Left hindlimb (tissue), 1 donor: ENCODE data around the gene RAB39A.

Experiments
- DNase-seq: peaks from one replicate; pipeline ENCODE4 v3.0.0-alpha.2; 2018

RAB39A gene

GRCh38 chr11:107963091-107963490 lies 34.8 kb downstream of the RAB39A start:
- DNase-seq: no peak

DNA sequence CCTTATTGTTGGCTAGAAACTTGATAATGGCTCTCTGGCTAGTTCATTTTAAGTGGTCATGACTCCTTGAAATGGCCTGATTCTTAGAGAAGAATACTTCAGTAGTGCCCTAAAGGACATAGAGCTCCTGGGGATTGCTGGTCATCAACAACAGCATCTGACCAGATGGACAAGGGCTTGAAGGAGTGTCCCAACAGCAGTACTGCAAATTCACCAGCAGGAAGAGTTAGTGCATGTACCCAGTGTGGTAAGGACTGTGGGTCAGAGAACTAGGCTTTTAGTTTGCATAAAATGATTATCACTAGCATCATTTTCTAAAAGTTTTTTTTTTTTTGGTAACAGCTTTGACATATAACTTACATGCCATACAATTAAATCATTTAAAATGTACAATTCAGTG lies 41.0 kb downstream of the RAB39A start:
- no peak for DNase-seq

DNA sequence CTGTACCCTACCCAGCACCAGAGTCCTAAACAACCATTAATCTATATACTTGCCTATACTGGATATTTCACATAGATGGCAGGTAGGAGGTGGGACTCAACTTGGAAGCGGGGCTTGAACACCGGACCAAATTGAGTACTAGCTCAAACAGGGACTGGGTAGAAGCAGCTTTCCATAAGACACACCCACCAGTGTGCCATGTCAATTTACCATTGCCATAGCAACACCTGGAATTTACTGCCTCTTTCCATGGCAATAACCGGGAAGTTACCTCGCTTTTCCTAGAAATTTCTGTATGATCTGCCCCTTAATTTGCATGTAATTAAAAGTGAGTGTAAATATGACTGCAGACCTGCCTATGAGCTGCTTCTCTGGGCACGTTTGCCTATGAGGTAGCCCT lies 41.8 kb downstream of the RAB39A start:
- DNase-seq: no peak

- no peak for DNase-seq
Measured at GRCh38 chr11:107973641-107974040, 45.4 kb downstream of the RAB39A start.

- no peak for DNase-seq
Measured at GRCh38 chr11:107988397-107989158, 60.3 kb downstream of the RAB39A start.

GRCh38 chr11:107991868-107992414 lies 63.7 kb downstream of the RAB39A start:
- no peak for DNase-seq

DNA sequence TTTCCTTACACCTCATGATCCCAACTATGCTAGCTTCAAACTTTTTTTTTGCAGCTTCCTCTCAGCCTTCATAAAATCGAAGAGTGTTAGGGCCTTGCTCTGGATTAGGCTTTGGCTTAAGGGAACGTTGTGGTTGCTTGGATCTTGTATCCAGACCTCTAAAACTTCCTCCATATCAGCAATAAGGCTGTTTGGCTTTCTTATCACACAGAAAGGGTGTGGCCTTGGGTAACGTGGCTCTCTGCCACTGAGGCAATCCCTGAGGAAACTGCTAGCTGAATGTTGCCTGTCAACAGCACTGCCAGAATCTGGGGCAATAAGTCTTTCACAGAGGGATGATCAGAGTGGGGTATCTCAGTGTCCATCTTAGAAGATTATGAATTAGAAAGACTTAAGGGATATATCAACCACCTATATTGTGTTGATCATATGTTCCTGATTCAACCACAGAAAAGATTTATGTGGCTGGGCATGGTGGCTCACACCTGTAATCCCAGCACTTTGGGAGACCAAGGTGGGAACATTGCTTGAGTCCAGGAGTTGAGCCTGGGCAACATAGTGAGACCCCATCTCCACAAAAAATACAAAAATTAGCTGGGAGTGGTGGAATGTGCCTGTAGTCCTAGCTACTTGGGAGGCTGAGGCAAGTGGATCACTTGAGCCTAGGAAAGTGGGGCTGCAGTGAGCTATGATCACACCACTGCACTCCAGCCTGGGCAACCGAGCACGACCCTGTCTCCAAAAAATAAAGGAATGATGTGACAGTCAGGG lies 67.9 kb downstream of the RAB39A start:
- no peak for DNase-seq

DNA sequence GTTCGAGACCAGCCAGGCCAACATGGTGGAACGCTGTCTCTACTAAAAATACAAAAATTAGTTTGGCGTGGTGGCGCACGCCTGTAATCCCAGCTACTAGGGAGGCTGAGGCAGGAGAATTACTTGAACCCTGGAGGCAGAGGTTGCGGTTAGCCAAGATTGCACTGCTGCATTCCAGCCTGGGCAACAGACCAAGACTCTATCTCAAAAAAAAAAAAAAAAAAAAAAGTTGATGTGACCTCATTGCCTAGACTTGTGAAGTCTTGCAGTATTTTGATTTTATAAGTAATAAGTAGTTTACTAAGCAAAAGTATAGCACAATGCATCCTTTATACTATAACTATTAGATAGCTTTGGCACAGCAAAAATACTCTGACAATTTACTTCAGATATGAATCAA lies 70.5 kb downstream of the RAB39A start:
- DNase-seq: no peak

DNA sequence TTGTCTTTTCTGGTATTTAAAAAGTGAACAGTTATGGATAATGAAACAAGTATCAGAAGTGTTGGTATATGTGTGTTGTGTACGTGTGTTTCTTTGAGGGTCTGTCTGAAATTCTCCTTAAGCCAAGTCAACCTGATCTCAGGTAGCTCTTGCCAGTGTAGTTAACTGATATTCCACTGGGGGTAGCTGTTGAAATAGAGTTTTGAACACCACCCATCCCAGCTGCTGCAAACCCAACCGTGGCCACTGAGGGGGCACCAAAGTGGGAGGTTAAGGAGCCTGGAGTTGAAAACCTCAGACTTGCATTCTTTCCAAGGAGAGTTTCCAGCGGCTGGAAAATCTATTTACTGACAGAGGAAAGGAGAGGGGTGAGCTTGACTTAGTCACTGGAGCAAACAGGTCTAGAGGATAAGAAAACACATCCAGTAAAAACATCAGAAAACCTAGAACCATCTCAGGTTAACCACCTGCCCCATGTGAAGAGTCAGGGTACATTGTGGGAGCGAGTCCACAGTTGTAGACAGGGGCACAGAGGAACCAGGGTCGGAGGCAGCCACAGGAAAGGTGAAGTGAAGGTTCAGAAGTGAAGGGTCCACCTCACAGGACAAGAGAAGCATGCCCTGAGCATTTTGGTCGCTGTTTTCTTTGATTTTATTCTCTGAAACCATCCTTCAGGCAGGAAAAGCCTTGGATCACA lies 71.7 kb downstream of the RAB39A start:
- no peak for DNase-seq

DNA sequence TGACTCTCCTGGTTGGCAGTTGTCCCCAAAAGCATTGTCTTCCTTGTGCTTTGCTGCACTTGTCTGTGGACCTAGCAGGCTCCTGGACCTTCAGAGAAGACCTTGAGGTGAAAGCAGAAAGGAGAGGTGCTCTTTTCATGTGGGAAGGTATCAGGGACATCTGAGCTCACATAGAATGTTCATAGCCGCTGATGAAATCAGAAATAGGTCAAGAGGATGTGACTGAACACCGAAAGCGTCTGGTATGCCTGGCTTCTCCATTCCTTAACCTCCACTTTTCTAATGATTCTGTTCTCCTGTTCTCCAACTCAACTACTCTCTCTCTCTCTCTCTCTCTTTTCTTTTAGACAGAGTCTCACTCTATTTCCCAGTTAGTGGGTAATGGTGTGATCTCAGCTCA lies 74.2 kb downstream of the RAB39A start:
- no peak for DNase-seq

- DNase-seq: no peak
Measured at GRCh38 chr11:108003623-108004022, 75.4 kb downstream of the RAB39A start.

DNA sequence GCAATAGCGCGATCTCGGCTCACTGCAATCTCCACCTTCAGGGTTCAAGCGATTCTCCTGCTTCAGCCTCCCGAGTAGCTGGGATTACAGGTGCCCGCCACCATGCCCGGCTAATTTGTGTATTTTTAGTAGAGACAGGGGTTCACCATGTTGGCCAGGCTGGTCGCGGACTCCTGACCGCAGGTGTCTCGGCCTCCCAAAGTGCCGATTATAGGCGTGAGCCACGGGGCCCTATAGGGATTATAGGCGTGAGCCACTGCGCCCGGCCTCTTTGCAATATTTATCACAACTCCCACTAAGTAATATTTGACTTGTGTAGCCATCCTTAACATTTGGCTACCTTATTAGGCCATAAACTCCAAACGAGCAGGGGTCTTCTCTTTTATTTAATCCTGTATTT lies 79.6 kb downstream of the RAB39A start:
- DNase-seq: no peak

DNA sequence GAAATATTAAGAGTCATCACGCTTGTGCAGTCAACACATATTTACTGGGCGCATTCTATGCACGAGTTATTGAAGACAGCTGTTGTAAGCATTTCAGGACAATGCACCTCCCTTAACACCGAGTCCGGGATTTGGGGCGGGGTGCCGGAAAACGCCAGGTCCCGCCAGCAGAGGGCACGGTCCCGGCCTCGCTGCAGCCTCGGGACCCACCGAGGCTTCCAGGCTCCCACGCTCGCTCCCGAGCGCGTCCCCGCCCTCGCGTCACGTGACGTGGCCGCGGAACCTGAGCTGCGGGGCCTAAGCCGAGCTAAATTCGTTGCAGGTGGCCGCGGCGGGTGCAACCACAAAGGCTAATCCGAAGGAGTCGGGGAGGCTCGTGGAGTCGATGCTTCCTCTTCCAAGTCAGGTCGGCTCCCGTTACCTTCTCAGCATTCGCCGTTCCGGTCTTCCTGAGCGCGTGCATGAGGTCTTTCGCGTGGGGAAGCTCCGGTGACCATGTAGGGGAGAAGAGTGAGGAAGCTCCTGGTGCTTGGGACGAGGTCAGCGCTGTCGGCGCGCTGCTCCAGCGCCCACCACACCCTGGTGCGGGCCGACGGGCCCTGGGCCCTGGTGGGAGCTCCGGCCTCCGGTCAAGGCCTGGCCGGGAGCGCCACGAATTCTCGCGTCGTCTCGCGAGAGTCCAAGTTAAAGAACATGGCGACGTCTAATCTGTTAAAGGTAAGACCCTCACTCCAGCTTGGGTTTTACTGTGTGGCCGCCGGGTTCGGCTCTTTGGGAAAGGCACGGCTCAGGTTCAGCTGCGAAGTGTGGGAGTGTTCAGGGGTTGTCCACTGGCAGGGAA lies 80.6 kb downstream of the RAB39A start, which contains the start of gene CUL5:
TSS of gene CUL5 (plus strand) at position 243 of the 841 bp plus-strand sequence. CDS start at position 694, 451 bp downstream.
- peak; percentile 93 for DNase-seq

DNA sequence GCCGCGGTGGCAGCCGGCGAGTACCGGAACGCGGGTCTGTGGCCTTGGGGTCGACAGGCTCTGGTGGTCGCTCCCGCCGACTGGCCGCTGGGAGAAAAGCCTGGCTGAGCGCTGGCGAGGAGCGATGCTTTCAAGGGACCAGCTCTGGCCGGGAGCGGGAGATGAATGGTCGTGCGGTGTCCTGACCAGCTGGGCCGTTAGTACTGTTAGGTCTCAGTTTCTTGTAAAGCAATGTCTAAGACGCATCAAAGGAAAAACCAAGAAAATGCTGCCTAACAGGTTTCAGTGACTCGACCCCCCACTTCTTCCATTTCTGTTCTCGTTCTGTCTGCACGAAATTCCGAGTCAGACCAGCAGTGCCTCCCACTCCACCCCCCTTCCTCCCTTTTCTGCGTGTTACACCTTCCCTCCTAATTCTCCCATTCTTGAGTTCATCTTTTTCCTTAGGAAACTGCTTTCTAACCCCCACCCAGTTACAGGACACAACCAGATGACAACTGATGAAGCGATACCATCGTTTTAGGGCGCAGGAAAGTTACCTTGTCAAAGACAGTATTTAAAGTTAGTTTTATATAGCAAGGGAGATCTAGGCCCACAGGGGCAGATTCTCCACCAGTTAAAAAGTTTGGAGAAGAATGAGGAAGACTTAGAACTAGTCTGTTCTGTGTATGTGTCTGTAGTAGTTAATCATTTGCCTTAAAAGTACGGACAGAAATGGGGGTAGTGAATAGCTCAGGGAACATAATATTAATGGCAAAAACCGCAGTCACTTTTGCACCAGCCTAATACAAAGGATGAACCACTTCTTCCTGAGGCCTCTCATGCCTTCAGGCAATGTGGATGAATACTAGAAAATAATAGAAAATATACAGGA lies 81.5 kb downstream of the RAB39A start:
- no peak for DNase-seq

DNA sequence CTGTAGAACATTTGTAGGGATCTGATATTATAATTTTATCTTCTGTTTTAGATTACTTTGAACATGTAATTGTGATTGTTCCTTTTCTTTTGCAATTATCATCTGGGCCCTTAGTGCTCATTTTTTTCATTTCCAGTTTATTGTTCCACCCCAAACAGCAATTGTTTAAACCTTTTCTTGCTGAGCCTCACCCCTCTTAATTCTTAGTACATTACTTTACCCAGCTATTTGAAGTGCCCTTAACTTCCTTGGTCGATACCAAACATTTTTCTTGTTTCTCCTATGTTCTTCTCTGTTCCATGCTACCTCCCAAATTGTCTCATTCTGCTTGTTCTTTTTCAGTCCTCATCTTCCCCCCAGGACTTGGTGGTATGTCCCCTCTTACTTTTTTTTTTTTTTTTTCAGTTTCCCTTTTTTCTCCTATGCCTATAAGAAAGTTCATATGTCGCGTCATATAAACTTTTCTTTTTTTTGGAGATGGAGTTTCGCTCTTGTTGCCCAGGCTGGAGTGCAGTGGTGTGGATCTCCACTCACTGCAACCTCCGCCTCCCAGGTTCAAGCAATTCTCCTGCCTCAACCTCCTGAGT lies 84.0 kb downstream of the RAB39A start:
- DNase-seq: no peak
